Epidermal melanocyte (primary cell): ENCODE data around the gene SIX5.
"Not testable (repeated sequence)": the region's sequence is repeated elsewhere in the genome, so short reads cannot be mapped to it uniquely, and the experiment has no call there.

Experiments
- DNase-seq: peaks from one replicate; pipeline ENCODE4 v3.0.0; 2011; ENCODE audit warnings: low spot score; ENCODE audit not compliant: insufficient read length

Gene SIX5

GRCh38 chr19:45768984-45769782 is at the start of gene SIX5:
Gene SIX5 (minus strand): TSS chr19:45769252. CDS start chr19:45768844, 408 bp downstream.
- peak; percentile 96 for DNase-seq

DNA sequence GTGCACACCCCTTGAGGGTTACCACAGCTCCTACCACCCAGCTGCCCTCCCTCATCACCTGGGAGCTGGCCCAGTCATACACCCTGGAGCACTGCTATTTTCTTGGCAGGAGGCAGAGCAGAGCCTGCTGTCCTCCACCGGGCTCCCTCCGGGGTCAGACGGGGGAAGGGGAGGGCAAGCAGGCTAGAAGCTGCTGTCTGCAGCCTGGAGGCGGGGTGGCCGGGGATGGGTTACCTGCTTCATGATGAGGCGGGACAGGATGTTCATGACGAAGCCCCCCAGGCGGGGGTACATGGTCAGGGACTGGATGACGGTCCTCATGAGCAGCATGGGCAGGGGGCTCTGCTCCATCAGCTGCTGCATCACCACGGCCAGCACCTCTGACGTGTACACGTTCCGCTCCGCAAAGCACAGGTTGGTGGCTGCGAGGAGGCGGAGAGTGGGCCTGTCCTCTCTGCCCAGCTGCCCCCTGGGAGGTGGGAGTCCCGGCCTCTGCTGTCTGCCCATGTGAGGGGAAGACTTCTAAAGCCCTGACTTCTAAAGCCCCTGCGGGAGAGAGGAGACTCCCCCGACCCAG is 48.8 kb upstream of the SIX5 start:
- DNase-seq = no peak

DNA sequence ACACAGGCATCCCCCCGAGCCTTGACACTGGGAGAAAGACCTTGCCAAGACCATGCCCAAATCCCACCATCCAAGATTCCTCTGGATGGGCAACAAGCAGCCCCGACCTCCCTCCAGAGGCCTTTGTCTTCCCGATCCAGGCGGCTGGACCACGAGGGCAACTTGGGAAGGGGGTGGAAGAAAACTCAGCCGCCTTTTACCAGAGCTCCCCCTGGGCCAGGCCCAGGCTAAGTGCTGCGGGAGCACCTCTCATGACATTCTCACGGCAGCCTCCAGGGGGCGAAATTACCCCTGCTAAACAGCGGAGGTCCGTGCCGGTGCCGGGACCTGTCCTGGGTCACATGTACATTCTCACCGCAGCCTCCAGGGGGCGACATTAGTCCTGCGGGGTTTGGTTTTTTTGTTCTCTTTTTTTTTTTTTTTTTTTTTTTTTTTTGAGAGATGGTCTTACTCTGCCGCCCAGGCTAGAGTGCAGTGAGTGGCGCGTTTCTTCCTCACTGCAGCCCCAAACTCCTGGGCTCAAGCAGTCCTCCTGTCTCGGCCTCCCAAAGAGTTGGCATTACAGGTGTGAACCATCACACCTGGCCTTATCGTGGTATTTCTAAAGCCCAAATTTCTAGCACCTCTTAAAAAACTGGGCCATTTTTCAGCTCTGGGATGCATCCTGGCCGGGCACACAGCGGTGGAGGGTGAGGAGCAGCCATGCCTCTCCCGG is 48.1 kb upstream of the SIX5 start:
- peak; percentile 99 for DNase-seq

DNA sequence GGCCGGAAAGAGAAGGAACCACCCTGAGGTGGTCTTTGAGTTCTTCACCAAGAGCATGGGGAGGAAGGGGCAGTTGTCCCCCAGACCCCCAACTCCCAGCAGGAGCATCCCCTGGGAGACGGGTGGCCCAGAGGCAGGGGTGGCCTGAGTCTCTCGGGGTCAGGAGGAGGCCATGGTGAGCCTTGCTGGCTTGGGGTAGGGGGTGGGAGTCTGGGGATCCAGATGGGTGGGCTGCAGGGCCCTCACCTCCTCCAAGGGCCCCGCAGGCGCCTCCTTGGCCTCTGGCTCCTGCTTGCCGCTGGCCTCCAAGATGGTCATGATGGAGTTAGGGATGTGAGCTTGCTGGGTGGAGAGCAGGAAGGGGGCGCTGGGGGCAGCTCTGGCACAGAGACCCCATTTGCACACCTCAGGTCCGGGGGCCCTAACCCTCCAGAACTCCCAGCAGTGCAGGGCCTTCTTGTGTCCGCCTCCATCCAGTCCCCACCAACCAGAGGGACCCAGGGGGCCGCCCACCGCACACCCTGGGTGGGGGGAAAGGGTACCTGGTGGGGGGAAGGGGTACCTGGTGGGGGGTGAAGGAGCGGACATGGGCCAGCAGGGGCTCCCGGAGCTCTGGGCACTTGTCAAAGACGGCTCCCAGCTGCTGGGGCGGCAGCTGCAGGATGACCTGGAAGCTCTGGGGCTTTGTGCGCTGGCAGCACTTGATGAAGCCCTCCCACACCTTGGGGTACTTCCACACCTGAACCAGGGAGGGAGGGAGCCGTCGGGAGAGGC is 47.4 kb upstream of the SIX5 start:
- no peak for DNase-seq

DNA sequence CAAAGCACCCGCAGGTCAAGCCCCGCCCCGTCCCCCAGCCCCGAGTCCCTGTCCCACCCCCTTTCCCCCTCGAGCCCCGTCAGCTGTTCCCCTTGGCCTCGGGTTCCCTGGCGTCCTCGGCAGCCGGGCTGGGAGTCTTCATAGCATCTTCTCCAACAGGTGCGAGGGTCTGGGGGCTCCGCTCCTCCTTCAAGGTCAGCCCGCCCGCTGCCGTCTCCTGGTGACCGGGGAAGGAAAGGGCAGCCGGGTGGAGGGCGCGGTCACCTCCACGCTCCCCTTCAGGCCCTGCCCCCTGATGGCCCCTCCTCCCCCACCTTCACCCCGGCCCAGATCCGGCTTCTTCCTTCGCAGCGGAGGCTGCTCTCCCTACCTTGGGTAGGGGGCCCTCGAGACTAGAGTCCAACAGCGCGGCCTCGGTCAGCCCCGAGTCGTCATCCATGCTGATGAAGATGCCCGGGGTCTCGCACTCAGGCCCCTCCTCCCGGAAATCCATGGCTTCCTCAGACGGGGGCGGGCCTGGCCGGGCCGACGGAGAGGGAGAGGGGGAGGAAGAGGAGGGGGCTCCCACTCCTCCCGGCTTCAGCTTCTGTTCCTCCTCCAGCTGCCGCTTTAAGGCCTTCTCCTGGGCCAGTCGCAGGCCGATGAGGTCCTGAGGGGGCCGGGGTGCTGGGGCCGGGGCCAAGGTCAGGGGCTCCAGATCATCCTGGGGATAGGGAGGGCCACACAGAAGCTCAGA is 46.6 kb upstream of the SIX5 start:
- no peak for DNase-seq

GRCh38 chr19:45814851-45815480 is 45.9 kb upstream of the SIX5 start, which contains the start of gene RSPH6A:
Gene RSPH6A (minus strand): TSS chr19:45815308. CDS start chr19:45815176, 132 bp downstream.
- no peak for DNase-seq

- no peak for DNase-seq
Observed at GRCh38 chr19:45814166-45814780, 45.2 kb upstream of the SIX5 start.

GRCh38 chr19:45812297-45812696 is 43.2 kb upstream of the SIX5 start:
- DNase-seq = no peak

DNA sequence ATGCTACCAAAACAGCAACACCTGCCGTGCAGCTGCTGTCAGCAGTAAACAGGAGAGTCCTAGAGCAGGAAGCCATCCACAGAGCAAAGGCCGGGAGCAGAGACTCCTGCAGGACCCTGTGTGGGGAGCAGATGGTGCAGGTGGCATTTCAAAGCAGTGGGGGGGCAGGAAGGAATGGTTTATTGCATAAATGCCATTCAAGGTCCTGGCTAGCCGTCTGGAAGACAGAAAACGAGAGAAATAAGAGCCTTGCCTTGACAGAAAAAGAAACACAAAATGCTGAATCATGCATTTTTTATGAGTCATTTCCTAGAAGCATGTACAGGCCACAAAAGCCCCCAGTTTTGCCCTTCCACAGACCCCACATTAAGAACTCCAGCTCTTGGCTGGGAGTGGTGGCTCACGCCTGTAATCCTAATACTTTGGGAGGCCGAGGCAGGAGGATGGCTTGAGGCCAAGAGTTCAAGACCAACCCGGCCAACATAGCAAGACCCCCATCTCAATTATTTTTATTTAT is 40.6 kb upstream of the SIX5 start:
- DNase-seq = no peak

DNA sequence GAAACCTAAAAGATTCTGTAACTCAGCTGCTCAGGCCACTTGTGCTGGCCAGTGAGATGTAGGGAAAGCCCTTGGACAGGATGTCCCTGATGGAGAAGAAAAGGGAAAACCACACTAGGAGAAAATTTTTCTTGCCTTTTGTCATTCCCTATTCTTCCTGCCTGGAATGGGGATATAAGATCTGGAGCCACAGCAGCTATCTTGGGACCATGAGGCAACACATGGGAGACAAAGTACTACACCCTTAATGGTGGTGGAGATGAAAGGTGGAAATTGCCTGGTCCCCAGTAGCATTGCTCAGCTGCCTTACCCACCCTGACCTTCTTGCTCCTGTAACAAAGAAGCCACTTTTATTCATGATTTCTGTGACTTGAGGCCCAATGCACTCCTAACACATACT is 36.7 kb upstream of the SIX5 start:
- no peak for DNase-seq

DNA sequence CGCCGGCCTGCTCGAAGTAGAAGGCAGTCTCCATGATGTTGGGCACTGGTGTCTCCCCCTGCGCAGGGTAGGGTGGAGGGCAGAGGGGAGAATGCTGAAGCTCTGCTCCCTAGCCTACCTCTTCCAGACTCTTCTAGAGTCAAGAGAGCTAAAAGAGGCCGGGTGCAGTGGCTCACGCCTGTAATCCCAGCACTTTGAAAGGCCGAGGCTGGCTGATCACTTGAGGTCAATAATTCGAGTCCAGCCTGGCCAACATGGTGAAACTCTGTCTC is 35.8 kb upstream of the SIX5 start:
- no peak for DNase-seq

DNA sequence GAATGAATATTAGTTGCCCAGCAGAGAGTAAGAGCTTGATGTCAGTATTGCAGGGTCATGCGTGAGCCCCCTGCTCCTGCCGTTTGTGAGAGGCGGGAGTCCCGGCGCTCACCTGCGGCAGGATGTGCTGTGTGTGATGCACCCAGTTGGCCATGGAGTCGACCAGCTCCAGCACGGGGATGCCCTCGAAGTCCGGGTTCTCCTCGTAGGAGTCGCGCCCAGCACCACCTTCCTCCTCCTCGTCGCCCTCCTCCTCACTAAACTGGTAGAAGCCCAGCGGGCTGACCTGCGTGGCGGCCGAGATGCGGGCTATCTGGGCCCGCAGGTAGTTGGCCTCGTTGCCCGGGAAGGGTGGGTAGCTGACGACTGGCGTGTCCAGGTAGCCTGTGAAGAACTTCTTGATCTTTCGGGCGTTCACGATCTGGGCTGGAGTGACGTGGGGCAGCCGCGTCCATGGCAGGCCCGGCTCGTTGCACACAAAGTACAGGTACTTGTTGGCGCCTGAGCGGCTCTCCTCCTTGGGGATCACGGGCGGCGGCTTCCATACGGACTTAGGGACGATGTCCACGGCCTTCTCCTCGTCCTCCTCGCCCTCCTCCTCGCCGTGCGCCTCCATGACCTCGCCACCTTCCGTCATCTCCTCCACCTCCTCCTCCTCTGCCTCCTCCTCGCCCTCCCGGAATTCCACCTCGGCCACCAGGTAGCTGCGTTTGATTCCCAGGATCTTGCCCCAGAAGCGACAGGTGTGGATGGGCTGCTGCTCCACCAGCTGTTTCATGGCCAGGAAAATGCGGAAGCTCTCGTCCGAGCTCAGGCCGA is 35.3 kb upstream of the SIX5 start:
- no peak for DNase-seq

GRCh38 chr19:45801603-45802175 is 32.6 kb upstream of the SIX5 start:
- DNase-seq = no peak

DNA sequence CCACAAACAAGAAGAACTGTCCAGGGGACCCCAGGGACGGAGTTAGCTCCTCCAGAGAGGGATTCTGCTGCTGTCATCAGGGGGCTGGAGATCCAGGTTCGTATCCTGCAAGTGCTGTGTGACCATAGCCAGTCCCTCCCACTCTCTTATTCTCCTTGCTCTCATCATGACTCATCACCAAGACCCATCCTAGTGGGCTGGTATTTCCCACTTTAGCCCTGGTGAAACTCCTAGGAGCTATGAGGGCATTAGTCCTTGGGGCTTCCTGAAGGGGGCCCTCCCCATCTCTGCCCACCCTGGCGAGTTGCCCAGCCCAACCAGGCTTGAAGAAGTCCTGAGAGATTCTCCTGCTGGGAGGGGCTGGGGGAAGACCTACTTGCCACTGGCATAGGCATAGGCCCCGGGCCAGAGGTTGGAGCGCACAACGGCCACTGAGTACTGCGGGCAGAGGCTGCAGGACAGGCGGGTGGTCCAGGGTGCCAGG is 31.1 kb upstream of the SIX5 start:
- no peak for DNase-seq

- not testable (repeated sequence) for DNase-seq
Observed at GRCh38 chr19:45799541-45799940, 30.5 kb upstream of the SIX5 start.

- peak; percentile 86 for DNase-seq
Observed at GRCh38 chr19:45798995-45799517, 30.0 kb upstream of the SIX5 start.

DNA sequence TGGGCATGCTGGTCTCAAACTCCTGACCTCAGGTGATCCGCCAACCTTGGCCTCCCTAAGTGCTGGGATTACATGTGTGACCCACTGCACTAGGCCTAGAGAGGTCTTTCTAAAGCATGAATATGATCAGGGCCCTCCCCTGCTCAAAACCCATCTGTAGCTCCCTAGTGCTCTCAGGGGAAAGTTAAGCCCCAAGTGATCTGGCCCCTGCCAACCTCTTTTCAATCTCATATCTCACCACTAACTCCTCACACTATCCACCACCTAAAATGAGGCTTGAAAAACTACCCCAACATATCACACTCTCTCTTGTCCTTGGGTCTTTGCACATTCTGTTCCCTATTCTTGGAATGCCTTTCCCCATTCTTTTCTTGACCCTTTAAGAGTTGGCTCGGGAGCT is 25.6 kb upstream of the SIX5 start:
- DNase-seq = no peak

DNA sequence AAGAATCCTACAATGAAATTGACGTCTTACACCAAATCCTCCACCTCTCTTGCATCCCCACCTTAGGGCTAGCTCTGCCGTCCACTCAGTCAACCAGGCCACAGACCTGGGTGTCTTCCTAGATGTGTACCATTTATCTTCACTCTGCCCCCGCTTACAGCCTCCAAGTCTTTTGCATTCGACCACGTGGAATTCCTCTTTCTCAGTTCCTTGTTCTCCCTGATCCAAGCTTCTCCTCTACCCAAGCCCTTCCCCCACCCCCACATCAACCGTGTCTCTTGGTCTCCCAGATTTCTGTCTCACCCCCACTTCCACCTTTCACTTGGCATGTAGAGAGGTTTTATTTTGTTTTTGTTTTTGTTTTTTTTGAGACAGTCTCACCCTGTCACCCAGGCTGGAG is 24.8 kb upstream of the SIX5 start:
- DNase-seq = no peak
